HL-60 (cell line): ENCODE measurements around the gene NFE2L3.

ENCODE experiments used
- CTCF ChIP-seq: IDR thresholded peaks from one replicate; pipeline ENCODE4 v1.5.1; 2011; ENCODE audit warnings: low read length, control low read depth, inconsistent platforms; ENCODE audit not compliant: insufficient read depth
- GABPA ChIP-seq: IDR thresholded peaks from 2 replicates; pipeline ENCODE4 v1.6.1; 2012; ENCODE audit warnings: low read depth
- POLR2AphosphoS5 ChIP-seq: IDR thresholded peaks from 2 replicates; pipeline ENCODE4 v1.6.1; 2012; ENCODE audit warnings: low read depth
- REST ChIP-seq: IDR thresholded peaks from 2 replicates; pipeline ENCODE4 v1.6.1; 2012; ENCODE audit warnings: low read depth; ENCODE audit not compliant: insufficient replicate concordance
- SPI1 ChIP-seq: IDR thresholded peaks from 2 replicates; pipeline ENCODE4 v1.6.1; 2012; ENCODE audit warnings: low read depth, mild to moderate bottlenecking, borderline replicate concordance

- TF ChIP-seq CTCF (no peak), POLR2AphosphoS5 (no peak), GABPA (no peak), REST (no peak), SPI1 (no peak)
These were observed 2.1 kb downstream of the NFE2L3 start for GRCh38 chr7:26153823-26154783.
